ENCODE data around the gene VEGFD. TPM values are rescaled to one million over a fixed set of nuclear protein-coding genes. Genes with fewer than 3 reads are reported as not detected.

VEGFD gene, protein sequence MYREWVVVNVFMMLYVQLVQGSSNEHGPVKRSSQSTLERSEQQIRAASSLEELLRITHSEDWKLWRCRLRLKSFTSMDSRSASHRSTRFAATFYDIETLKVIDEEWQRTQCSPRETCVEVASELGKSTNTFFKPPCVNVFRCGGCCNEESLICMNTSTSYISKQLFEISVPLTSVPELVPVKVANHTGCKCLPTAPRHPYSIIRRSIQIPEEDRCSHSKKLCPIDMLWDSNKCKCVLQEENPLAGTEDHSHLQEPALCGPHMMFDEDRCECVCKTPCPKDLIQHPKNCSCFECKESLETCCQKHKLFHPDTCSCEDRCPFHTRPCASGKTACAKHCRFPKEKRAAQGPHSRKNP
- total RNA-seq: 44.0 TPM
- long read RNA-seq, transcript VEGFD-201 (7 exons, 2,037 nt): major isoform, 70 of 76 reads
- long read RNA-seq, partial matches to known transcripts: 2 of 76 reads
- long read RNA-seq, other reads (novel, unspliced or antisense): 4 of 76 reads

DNA sequence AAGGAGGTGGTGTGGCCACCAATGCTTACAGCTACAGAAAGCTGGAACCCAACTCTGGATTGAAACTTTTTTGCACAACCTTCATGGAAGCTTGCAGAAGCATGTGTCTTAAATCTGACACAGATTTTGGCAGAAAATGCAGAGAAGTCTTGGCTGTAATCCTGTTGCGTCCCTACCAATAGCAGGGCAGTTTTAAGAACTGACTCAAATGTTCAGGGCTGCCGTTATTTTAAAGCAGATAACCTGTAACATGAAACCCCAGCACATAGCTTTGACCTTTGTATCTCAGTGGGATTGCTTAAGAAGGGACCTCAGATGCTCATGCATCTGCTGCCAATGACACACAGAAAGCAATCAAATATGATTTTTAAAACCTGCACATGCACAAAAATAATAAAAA is at the start of gene VEGFD:
TSS of gene VEGFD (minus strand) at position 110 of the 400 bp plus-strand sequence. CDS start 467 bp downstream, outside the sequence.
- DNase-seq (no peak), ATAC-seq (no peak)
- TF ChIP-seq, protein P1, sequence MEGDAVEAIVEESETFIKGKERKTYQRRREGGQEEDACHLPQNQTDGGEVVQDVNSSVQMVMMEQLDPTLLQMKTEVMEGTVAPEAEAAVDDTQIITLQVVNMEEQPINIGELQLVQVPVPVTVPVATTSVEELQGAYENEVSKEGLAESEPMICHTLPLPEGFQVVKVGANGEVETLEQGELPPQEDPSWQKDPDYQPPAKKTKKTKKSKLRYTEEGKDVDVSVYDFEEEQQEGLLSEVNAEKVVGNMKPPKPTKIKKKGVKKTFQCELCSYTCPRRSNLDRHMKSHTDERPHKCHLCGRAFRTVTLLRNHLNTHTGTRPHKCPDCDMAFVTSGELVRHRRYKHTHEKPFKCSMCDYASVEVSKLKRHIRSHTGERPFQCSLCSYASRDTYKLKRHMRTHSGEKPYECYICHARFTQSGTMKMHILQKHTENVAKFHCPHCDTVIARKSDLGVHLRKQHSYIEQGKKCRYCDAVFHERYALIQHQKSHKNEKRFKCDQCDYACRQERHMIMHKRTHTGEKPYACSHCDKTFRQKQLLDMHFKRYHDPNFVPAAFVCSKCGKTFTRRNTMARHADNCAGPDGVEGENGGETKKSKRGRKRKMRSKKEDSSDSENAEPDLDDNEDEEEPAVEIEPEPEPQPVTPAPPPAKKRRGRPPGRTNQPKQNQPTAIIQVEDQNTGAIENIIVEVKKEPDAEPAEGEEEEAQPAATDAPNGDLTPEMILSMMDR (IDR thresholded peaks at IDR 0.05): no peak
- H3K27me3 ChIP-seq (ENCODE audit: low read depth): no peaks in the 10 kb centered on the region
- no peak within 1 kb of the TSS for H3K27ac ChIP-seq
- H3K4me1 ChIP-seq: no peaks in the 10 kb centered on the region
- no peaks in the 10 kb centered on the region for H3K36me3 ChIP-seq
- peak within 1 kb of the TSS; percentile 19 for H3K4me3 ChIP-seq
- intact Hi-C loops (cut with DNase I): no loop called here
- no peaks in the 10 kb centered on the region for H3K9me3 ChIP-seq

DNA sequence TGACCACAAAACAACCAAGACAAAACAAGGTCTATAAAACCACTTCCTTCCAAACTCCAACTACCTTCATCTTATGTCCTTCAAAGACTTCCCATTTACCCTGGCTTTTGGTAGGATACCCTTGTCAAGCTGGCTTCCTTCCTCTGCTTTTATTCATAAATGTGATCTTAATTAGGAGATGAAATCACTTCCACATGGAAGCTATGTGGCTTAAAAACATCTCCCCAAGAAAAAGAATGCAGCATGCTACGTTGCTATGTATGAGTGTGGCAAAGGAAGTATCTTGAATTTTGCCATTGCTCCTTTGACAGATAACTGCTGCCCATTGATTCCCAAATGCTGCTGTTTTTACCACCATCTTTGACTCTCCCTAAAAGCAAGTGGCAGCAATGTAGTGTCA is 46.4 kb upstream of the VEGFD start:
- TF ChIP-seq, protein P1 (IDR thresholded peaks at IDR 0.05): no peak
- intact Hi-C loops (cut with DNase I): no loop called here
- H3K27me3 ChIP-seq (ENCODE audit: low read depth): no peaks in the 10 kb centered on the region
- DNase-seq (no peak), ATAC-seq (no peak)
- no peaks in the 10 kb centered on the region for H3K9me3 ChIP-seq
- H3K4me3 ChIP-seq: no peak overlapping the region
- H3K4me1 ChIP-seq: no peaks in the 10 kb centered on the region
- H3K27ac ChIP-seq: no peak overlapping the region
- H3K36me3 ChIP-seq: no peaks in the 10 kb centered on the region

DNA sequence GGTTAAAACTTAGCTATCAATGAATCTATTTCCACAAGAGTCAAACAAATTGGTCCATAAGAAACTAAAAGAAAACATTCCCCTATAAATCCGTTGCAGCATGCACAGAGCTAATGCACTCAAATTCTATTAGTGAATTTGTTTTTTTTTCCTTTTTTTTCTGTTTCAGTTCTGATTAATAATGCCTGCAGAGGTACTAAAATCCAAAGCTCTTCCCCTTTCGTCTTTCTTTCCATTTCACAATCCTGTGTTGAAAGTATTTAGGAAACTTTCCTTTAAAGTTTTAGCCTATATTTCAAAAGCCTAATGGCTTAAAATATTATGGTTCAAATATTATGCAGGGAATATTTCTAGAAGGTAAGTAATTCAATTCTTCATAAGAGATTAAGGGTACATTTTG is 45.9 kb upstream of the VEGFD start:
- Histone ChIP-seq H3K9me3 (no peaks in the 10 kb centered on the region), H3K4me3 (no peak overlapping the region), H3K27ac (no peak overlapping the region), H3K27me3 (ENCODE audit: low read depth) (no peaks in the 10 kb centered on the region), H3K36me3 (no peaks in the 10 kb centered on the region), H3K4me1 (no peaks in the 10 kb centered on the region)
- ATAC-seq (no peak), DNase-seq (no peak)
- intact Hi-C loops (cut with DNase I): no loop called here
- TF ChIP-seq, protein P1 (IDR thresholded peaks at IDR 0.05): no peak

DNA sequence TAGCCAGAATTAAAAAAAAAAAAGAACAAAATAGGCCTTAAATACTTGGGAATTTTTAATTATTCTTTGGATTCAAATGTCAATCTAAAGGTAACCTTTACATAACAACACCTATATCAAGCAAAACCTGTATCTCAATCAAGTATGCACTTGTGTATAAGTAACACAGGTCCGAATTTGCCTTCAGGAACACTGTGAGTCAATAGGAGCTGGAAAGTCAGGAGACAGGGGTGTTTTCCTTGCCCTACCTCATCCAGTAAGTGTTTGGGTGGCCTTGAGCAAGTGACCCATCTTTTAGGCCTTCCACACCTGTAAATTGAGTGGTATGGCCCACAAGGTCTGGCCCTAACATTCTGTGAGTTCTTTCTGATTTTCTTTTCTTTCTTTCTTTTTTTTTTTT is 40.8 kb upstream of the VEGFD start:
- DNase-seq (no peak), ATAC-seq (no peak)
- no peak overlapping the region for H3K4me3 ChIP-seq
- H3K4me1 ChIP-seq: no peaks in the 10 kb centered on the region
- TF ChIP-seq, protein P1 (IDR thresholded peaks at IDR 0.05): no peak
- no peaks in the 10 kb centered on the region for H3K27me3 ChIP-seq (ENCODE audit: low read depth)
- no peaks in the 10 kb centered on the region for H3K9me3 ChIP-seq
- no peak overlapping the region for H3K27ac ChIP-seq
- no peaks in the 10 kb centered on the region for H3K36me3 ChIP-seq
- intact Hi-C loops (cut with DNase I): no loop called here

DNA sequence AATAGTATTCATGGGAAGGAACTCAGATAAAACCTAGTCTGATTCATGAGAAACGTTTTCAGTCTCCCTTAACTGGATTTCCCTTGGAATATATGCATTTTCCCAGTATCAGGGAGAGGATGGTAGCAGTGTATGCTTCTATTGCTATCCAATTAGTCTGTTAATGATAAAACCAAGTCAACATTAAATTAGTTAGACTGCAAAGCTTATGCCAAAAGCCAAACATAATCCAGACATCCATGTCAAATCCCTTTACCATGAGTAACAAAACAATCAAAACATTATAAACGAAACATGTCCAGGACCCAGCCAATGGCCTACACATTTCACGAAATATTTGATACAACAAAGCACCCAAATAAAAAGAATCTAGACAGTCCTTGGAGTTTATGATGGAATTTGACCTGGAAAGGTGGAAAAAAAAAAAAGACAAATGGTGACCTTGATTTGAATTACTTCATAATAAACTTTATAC is 34.5 kb upstream of the VEGFD start:
- no peaks in the 10 kb centered on the region for H3K4me1 ChIP-seq
- no peak for DNase-seq
- H3K9me3 ChIP-seq: no peaks in the 10 kb centered on the region
- intact Hi-C loops (cut with DNase I): no loop called here
- H3K27ac ChIP-seq: no peak overlapping the region
- no peaks in the 10 kb centered on the region for H3K27me3 ChIP-seq (ENCODE audit: low read depth)
- no peak overlapping the region for H3K4me3 ChIP-seq
- H3K36me3 ChIP-seq: no peaks in the 10 kb centered on the region
- TF ChIP-seq, protein P1 (IDR thresholded peaks at IDR 0.05): no peak
- no peak for ATAC-seq
